Measurements from ENCODE around the gene CDH2. TPM values are rescaled to one million over a fixed set of nuclear protein-coding genes. Genes with fewer than 3 reads are reported as not detected.

The CDH2 gene
- total RNA-seq, 1 experiment from 2014 or later: 14.6 TPM

GRCh38 chr18:28032177-28032576, 144.8 kb downstream of the CDH2 start:
- Mint-ChIP-seq H3K27ac (ENCODE audit: low read depth, unreplicated experiment) (no peak overlapping the region), H3K9me3 (ENCODE audit: unreplicated experiment) (no peaks in the 10 kb centered on the region)
- POLR2A ChIA-PET: no interaction called here

GRCh38 chr18:28030458-28030857, 146.5 kb downstream of the CDH2 start:
- Mint-ChIP-seq H3K4me3 (ENCODE audit: unreplicated experiment) (no peak overlapping the region), H3K9me3 (ENCODE audit: unreplicated experiment) (no peaks in the 10 kb centered on the region), H3K36me3 (ENCODE audit: insufficient read depth, unreplicated experiment) (no peaks in the 10 kb centered on the region), H3K4me1 (ENCODE audit: insufficient read depth, unreplicated experiment) (peaks cover 14% of the 10 kb centered on the region), H3K27ac (ENCODE audit: low read depth, unreplicated experiment) (no peak overlapping the region), H3K27me3 (ENCODE audit: insufficient read depth, unreplicated experiment) (no peaks in the 10 kb centered on the region)
- TF ChIP-seq CTCF (IDR thresholded peaks at IDR 0.05; ENCODE audit: unreplicated experiment): no peak
- intact Hi-C loops (cut with micrococcal nuclease): no loop called here
- ChIA-PET CTCF (interaction anchor here (0.6 to 1.0 kb wide), 2 partner anchors 16 to 266 kb away, joined by 3 read pairs; no protein-coding TSS in a partner anchor), POLR2A (interaction anchor here (0.6 to 0.8 kb wide), 2 partner anchors 10 to 24 kb away, joined by 3 to 4 read pairs; no protein-coding TSS in a partner anchor)
- BruUV-seq (replicated peaks): no TSS peak
- no peak for DNase-seq (ENCODE audit: unreplicated experiment)

More at GRCh38 chr18:28032177-28032576, 144.8 kb downstream of the CDH2 start:
- H3K36me3 Mint-ChIP-seq (ENCODE audit: insufficient read depth, unreplicated experiment): no peaks in the 10 kb centered on the region
- no peak for DNase-seq (ENCODE audit: unreplicated experiment)
- intact Hi-C loops (cut with micrococcal nuclease): no loop called here
- no peak overlapping the region for H3K4me3 Mint-ChIP-seq (ENCODE audit: unreplicated experiment)
- TF ChIP-seq CTCF (IDR thresholded peaks at IDR 0.05; ENCODE audit: unreplicated experiment): no peak
- CTCF ChIA-PET: no interaction called here
- peaks cover 14% of the 10 kb centered on the region for H3K4me1 Mint-ChIP-seq (ENCODE audit: insufficient read depth, unreplicated experiment)
- H3K27me3 Mint-ChIP-seq (ENCODE audit: insufficient read depth, unreplicated experiment): no peaks in the 10 kb centered on the region
- no TSS peak for BruUV-seq (replicated peaks)

GRCh38 chr18:28027755-28028154, 149.2 kb downstream of the CDH2 start:
- H3K4me1 Mint-ChIP-seq (ENCODE audit: insufficient read depth, unreplicated experiment): peaks cover 14% of the 10 kb centered on the region
- no peaks in the 10 kb centered on the region for H3K27me3 Mint-ChIP-seq (ENCODE audit: insufficient read depth, unreplicated experiment)
- intact Hi-C loops (cut with micrococcal nuclease): no loop called here
- POLR2A ChIA-PET: no interaction called here
- H3K27ac Mint-ChIP-seq (ENCODE audit: low read depth, unreplicated experiment): no peak overlapping the region
- no peaks in the 10 kb centered on the region for H3K36me3 Mint-ChIP-seq (ENCODE audit: insufficient read depth, unreplicated experiment)
- H3K9me3 Mint-ChIP-seq (ENCODE audit: unreplicated experiment): no peaks in the 10 kb centered on the region
- no TSS peak for BruUV-seq (replicated peaks)
- no peak for TF ChIP-seq CTCF (IDR thresholded peaks at IDR 0.05; ENCODE audit: unreplicated experiment)
- CTCF ChIA-PET: interaction anchor here (1.0 kb wide), 1 partner anchor 14 kb away, joined by 4 read pairs; no protein-coding TSS in a partner anchor
- no peak for DNase-seq (ENCODE audit: unreplicated experiment)
- H3K4me3 Mint-ChIP-seq (ENCODE audit: unreplicated experiment): no peak overlapping the region

- no peak for DNase-seq (ENCODE audit: unreplicated experiment)
- POLR2A ChIA-PET: no interaction called here
- H3K4me1 Mint-ChIP-seq (ENCODE audit: insufficient read depth, unreplicated experiment): peaks cover 8% of the 10 kb centered on the region
- H3K4me3 Mint-ChIP-seq (ENCODE audit: unreplicated experiment): no peak overlapping the region
- no TSS peak for BruUV-seq (replicated peaks)
- TF ChIP-seq CTCF (IDR thresholded peaks at IDR 0.05; ENCODE audit: unreplicated experiment): no peak
- H3K27ac Mint-ChIP-seq (ENCODE audit: low read depth, unreplicated experiment): no peak overlapping the region
- H3K9me3 Mint-ChIP-seq (ENCODE audit: unreplicated experiment): no peaks in the 10 kb centered on the region
- CTCF ChIA-PET: interaction anchor here (0.7 kb wide), 2 partner anchors 8 to 12 kb away, joined by 3 to 4 read pairs; no protein-coding TSS in a partner anchor
- no peaks in the 10 kb centered on the region for H3K27me3 Mint-ChIP-seq (ENCODE audit: insufficient read depth, unreplicated experiment)
- intact Hi-C loops (cut with micrococcal nuclease): loop anchor here (10.0 kb wide), 1 partner anchor 335 kb away; no protein-coding TSS in a partner anchor
- H3K36me3 Mint-ChIP-seq (ENCODE audit: insufficient read depth, unreplicated experiment): no peaks in the 10 kb centered on the region
These were observed 157.4 kb downstream of the CDH2 start for GRCh38 chr18:28019425-28020108.

Data from MCF 10A (cell line).